Upper lobe of right lung (tissue), 1 donor: ENCODE data around the gene GPR143. TPM values are rescaled to one million over a fixed set of nuclear protein-coding genes. Genes with fewer than 3 reads are reported as not detected.

ENCODE experiments used
- ATAC-seq: fragments of 200-7000 bp; cut with Tn5 transposase; one replicate; pipeline ENCODE4 v1.9.1; 2020; ENCODE audit warnings: mild to moderate bottlenecking, moderate library complexity
- DNase-seq: peaks from one replicate; pipeline ENCODE4 v3.0.0-alpha.2; 2020
- H3K27ac ChIP-seq: fragments of 200-600 bp; one replicate; pipeline ENCODE4 v1.8.0; 2022
- H3K27me3 ChIP-seq: fragments of 200-600 bp; one replicate; pipeline ENCODE4 v1.8.0; 2022; ENCODE audit warnings: mild to moderate bottlenecking
- H3K36me3 ChIP-seq: fragments of 200-600 bp; one replicate; pipeline ENCODE4 v1.8.0; 2022
- H3K4me1 ChIP-seq: fragments of 200-600 bp; one replicate; pipeline ENCODE4 v1.8.0; 2022
- H3K4me3 ChIP-seq: fragments of 200-600 bp; one replicate; pipeline ENCODE4 v1.8.0; 2022; ENCODE audit warnings: mild to moderate bottlenecking
- H3K9me3 ChIP-seq: fragments of 200-600 bp; one replicate; pipeline ENCODE4 v1.8.0; 2022
- intact Hi-C: fragments of 100-400 bp; cut with DNase I; formaldehyde crosslinking; loops from one replicate; pipeline ENCODE4 v1.11.0; 2022
- total RNA-seq: library from RNA; stranded (reverse); fragmentation: NEBNext Ultra II Directional; extraction: Animal tissue kit (Norgen Biotek cat#: 25700); gene quantifications from one replicate; pipeline ENCODE4 v1.2.1, GENCODE V29; 2021
- TF ChIP-seq, protein P1 (sequence below): fragments of 200-600 bp; IDR thresholded peaks from one replicate; pipeline ENCODE4 v1.8.0; 2022; ENCODE audit warnings: antibody characterized with exemption
- donor health status: DM: no; HTN: yes; CAD: no; lungs with severe emphysema.

Gene GPR143
- total RNA-seq, 1 donor from 2014 or later, result 1.6 TPM

- Histone ChIP-seq H3K36me3 (no peaks in the 10 kb centered on the region), H3K4me1 (no peaks in the 10 kb centered on the region), H3K4me3 (no peak overlapping the region), H3K27ac (no peak overlapping the region), H3K9me3 (no peaks in the 10 kb centered on the region), H3K27me3 (no peaks in the 10 kb centered on the region)
- intact Hi-C loops, result no loop called here
- TF ChIP-seq, protein P1, sequence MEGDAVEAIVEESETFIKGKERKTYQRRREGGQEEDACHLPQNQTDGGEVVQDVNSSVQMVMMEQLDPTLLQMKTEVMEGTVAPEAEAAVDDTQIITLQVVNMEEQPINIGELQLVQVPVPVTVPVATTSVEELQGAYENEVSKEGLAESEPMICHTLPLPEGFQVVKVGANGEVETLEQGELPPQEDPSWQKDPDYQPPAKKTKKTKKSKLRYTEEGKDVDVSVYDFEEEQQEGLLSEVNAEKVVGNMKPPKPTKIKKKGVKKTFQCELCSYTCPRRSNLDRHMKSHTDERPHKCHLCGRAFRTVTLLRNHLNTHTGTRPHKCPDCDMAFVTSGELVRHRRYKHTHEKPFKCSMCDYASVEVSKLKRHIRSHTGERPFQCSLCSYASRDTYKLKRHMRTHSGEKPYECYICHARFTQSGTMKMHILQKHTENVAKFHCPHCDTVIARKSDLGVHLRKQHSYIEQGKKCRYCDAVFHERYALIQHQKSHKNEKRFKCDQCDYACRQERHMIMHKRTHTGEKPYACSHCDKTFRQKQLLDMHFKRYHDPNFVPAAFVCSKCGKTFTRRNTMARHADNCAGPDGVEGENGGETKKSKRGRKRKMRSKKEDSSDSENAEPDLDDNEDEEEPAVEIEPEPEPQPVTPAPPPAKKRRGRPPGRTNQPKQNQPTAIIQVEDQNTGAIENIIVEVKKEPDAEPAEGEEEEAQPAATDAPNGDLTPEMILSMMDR, result no peak
- no peak for ATAC-seq
- DNase-seq, result no peak
Measured at GRCh38 chrX:9676738-9677097, 88.9 kb downstream of the GPR143 start.

- Histone ChIP-seq H3K27ac (no peak overlapping the region), H3K36me3 (no peaks in the 10 kb centered on the region), H3K27me3 (no peaks in the 10 kb centered on the region), H3K9me3 (no peaks in the 10 kb centered on the region), H3K4me1 (no peaks in the 10 kb centered on the region), H3K4me3 (no peak overlapping the region)
- TF ChIP-seq, protein P1, result no peak
- no peak for DNase-seq
- ATAC-seq, result no peak
- intact Hi-C loops, result no loop called here
Measured at GRCh38 chrX:9676306-9676705, 89.3 kb downstream of the GPR143 start.

Other genes starting within 250 kb of the GPR143 start
- 9.6 TPM for gene SHROOM2, start 20.6 kb upstream of the GPR143 start, total RNA-seq
- gene CLDN34, start 201.5 kb upstream of the GPR143 start, total RNA-seq, result 0.55 TPM